ENCODE results near the gene IRS2.

DNA sequence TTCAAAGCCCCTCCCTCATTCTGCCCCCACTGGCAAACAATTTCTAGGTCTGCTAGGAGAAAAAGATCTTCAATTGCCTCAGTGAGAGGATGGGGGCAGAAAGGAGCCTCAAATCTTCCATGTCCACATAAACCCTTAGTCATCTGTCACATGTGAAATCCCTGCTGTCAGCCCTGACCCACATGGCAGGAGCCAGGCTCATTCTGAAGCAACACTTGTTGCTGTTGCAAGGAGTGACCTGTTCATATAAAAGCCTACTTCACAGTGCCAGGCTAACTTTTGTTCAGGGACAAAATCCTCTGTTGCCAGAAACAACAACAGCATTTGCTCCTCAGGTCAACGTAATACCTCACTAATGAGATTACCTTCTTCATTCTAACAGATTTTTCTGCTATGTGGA, 70.5 kb downstream of the IRS2 start:
- no peak for TF ChIP-seq POLR2AphosphoS5 (IDR thresholded peaks at IDR 0.05; ENCODE audit: low read depth, low read length)
- TF ChIP-seq, protein P1, sequence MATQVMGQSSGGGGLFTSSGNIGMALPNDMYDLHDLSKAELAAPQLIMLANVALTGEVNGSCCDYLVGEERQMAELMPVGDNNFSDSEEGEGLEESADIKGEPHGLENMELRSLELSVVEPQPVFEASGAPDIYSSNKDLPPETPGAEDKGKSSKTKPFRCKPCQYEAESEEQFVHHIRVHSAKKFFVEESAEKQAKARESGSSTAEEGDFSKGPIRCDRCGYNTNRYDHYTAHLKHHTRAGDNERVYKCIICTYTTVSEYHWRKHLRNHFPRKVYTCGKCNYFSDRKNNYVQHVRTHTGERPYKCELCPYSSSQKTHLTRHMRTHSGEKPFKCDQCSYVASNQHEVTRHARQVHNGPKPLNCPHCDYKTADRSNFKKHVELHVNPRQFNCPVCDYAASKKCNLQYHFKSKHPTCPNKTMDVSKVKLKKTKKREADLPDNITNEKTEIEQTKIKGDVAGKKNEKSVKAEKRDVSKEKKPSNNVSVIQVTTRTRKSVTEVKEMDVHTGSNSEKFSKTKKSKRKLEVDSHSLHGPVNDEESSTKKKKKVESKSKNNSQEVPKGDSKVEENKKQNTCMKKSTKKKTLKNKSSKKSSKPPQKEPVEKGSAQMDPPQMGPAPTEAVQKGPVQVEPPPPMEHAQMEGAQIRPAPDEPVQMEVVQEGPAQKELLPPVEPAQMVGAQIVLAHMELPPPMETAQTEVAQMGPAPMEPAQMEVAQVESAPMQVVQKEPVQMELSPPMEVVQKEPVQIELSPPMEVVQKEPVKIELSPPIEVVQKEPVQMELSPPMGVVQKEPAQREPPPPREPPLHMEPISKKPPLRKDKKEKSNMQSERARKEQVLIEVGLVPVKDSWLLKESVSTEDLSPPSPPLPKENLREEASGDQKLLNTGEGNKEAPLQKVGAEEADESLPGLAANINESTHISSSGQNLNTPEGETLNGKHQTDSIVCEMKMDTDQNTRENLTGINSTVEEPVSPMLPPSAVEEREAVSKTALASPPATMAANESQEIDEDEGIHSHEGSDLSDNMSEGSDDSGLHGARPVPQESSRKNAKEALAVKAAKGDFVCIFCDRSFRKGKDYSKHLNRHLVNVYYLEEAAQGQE (IDR thresholded peaks at IDR 0.05; ENCODE audit: insufficient read depth in 1 of 2, low read depth in 2 of 2, low read length in 2 of 2) = no peak
- TF ChIP-seq SIN3A (IDR thresholded peaks at IDR 0.05; ENCODE audit: borderline replicate concordance, insufficient read depth, low read length) = no peak
- no peak for TF ChIP-seq TAF1 (IDR thresholded peaks at IDR 0.05; ENCODE audit: borderline replicate concordance, insufficient read depth, low read length)
- no peak for TF ChIP-seq FOXP2 (optimal IDR thresholded peaks at IDR 0.05; ENCODE audit: borderline replicate concordance, extremely low read depth, extremely low read length, insufficient read depth)
